NCI-H146 (cell line): ENCODE results near the gene PRELID1.

Experiments used
- DNase-seq: peaks from one replicate; lab custom pipeline; 2025; lab: John Stamatoyannopoulos, UW

The PRELID1 gene

GRCh38 chr5:177314376-177315342, 11.1 kb downstream of the PRELID1 start:
- DNase-seq: no peak

GRCh38 chr5:177315411-177315810, 11.8 kb downstream of the PRELID1 start:
- DNase-seq: no peak

- no peak for DNase-seq
Observed at GRCh38 chr5:177316005-177316404, 12.4 kb downstream of the PRELID1 start.

GRCh38 chr5:177317959-177318377, 14.4 kb downstream of the PRELID1 start:
- peak; percentile 63 for DNase-seq

- DNase-seq: no peak
Observed at GRCh38 chr5:177319913-177320588, 16.5 kb downstream of the PRELID1 start.

- no peak for DNase-seq
Observed at GRCh38 chr5:177320879-177321278, 17.3 kb downstream of the PRELID1 start.

GRCh38 chr5:177325868-177326381, 22.3 kb downstream of the PRELID1 start:
- DNase-seq: no peak

- DNase-seq: no peak
Observed at GRCh38 chr5:177327539-177328522, 24.2 kb downstream of the PRELID1 start.

- no peak for DNase-seq
Observed at GRCh38 chr5:177328545-177329231, 25.1 kb downstream of the PRELID1 start.

- peak; percentile 49 for DNase-seq
Observed at GRCh38 chr5:177329883-177330282, 26.3 kb downstream of the PRELID1 start.

- no peak for DNase-seq
Observed at GRCh38 chr5:177330991-177331842, 27.6 kb downstream of the PRELID1 start.

GRCh38 chr5:177332031-177332895, 28.7 kb downstream of the PRELID1 start:
- DNase-seq: no peak

GRCh38 chr5:177332896-177333260, 29.3 kb downstream of the PRELID1 start:
- no peak for DNase-seq

- DNase-seq: no peak
Observed at GRCh38 chr5:177333420-177334154, 30.0 kb downstream of the PRELID1 start.

GRCh38 chr5:177334155-177334551, 30.6 kb downstream of the PRELID1 start:
- no peak for DNase-seq

GRCh38 chr5:177334781-177335700, 31.4 kb downstream of the PRELID1 start:
- DNase-seq: no peak

- no peak for DNase-seq
Observed at GRCh38 chr5:177335701-177336065, 32.1 kb downstream of the PRELID1 start.
